ENCODE results near the gene NAIP.
"Not testable (repeated sequence)": the region's sequence is repeated elsewhere in the genome, so short reads cannot be mapped to it uniquely, and the experiment has no call there.

Gene NAIP

GRCh38 chr5:71006983-71007382 lies 18.2 kb downstream of the NAIP start:
- not testable (repeated sequence) for H3K27ac ChIP-seq (ENCODE audit: low read depth, low read length); H3K4me1 ChIP-seq (ENCODE audit: control insufficient read depth, insufficient read depth, low read length); H3K9ac ChIP-seq (ENCODE audit: low read length); H3K36me3 ChIP-seq (ENCODE audit: control insufficient read depth, insufficient read depth, low read length); H3K4me3 ChIP-seq (ENCODE audit: low read length); H3K27me3 ChIP-seq (ENCODE audit: control insufficient read depth, insufficient read depth, low read length)

- not testable (repeated sequence) for H3K9ac ChIP-seq (ENCODE audit: low read length); H3K27ac ChIP-seq (ENCODE audit: low read depth, low read length); H3K4me3 ChIP-seq (ENCODE audit: low read length); H3K4me1 ChIP-seq (ENCODE audit: control insufficient read depth, insufficient read depth, low read length); H3K27me3 ChIP-seq (ENCODE audit: control insufficient read depth, insufficient read depth, low read length); H3K36me3 ChIP-seq (ENCODE audit: control insufficient read depth, insufficient read depth, low read length)
These were observed 40.3 kb downstream of the NAIP start for GRCh38 chr5:70984882-70985281.

GRCh38 chr5:70967220-70967619 lies 57.9 kb downstream of the NAIP start:
- not testable (repeated sequence) for H3K36me3 ChIP-seq (ENCODE audit: control insufficient read depth, insufficient read depth, low read length); H3K27ac ChIP-seq (ENCODE audit: low read depth, low read length); H3K4me1 ChIP-seq (ENCODE audit: control insufficient read depth, insufficient read depth, low read length); H3K9ac ChIP-seq (ENCODE audit: low read length); H3K4me3 ChIP-seq (ENCODE audit: low read length); H3K27me3 ChIP-seq (ENCODE audit: control insufficient read depth, insufficient read depth, low read length)

- not testable (repeated sequence) for H3K36me3 ChIP-seq (ENCODE audit: control insufficient read depth, insufficient read depth, low read length); H3K9ac ChIP-seq (ENCODE audit: low read length); H3K4me3 ChIP-seq (ENCODE audit: low read length); H3K4me1 ChIP-seq (ENCODE audit: control insufficient read depth, insufficient read depth, low read length); H3K27ac ChIP-seq (ENCODE audit: low read depth, low read length); H3K27me3 ChIP-seq (ENCODE audit: control insufficient read depth, insufficient read depth, low read length)
These were observed 60.6 kb downstream of the NAIP start for GRCh38 chr5:70964531-70964930.

- H3K27me3 ChIP-seq (ENCODE audit: control insufficient read depth, insufficient read depth, low read length); H3K4me3 ChIP-seq (ENCODE audit: low read length): not testable (repeated sequence)
These were observed 72.1 kb downstream of the NAIP start for GRCh38 chr5:70953068-70953467.

GRCh38 chr5:70932560-70932959 lies 92.6 kb downstream of the NAIP start:
- not testable (repeated sequence) for H3K36me3 ChIP-seq (ENCODE audit: control insufficient read depth, insufficient read depth, low read length); H3K9ac ChIP-seq (ENCODE audit: low read length); H3K27me3 ChIP-seq (ENCODE audit: control insufficient read depth, insufficient read depth, low read length); H3K4me3 ChIP-seq (ENCODE audit: low read length); H3K4me1 ChIP-seq (ENCODE audit: control insufficient read depth, insufficient read depth, low read length); H3K27ac ChIP-seq (ENCODE audit: low read depth, low read length)

More at GRCh38 chr5:70953068-70953467, 72.1 kb downstream of the NAIP start:
- H3K4me1 ChIP-seq (ENCODE audit: control insufficient read depth, insufficient read depth, low read length); H3K36me3 ChIP-seq (ENCODE audit: control insufficient read depth, insufficient read depth, low read length); H3K9ac ChIP-seq (ENCODE audit: low read length); H3K27ac ChIP-seq (ENCODE audit: low read depth, low read length): not testable (repeated sequence)

GRCh38 chr5:70931709-70932368 lies 93.3 kb downstream of the NAIP start:
- not testable (repeated sequence) for H3K4me1 ChIP-seq (ENCODE audit: control insufficient read depth, insufficient read depth, low read length); H3K27me3 ChIP-seq (ENCODE audit: control insufficient read depth, insufficient read depth, low read length); H3K36me3 ChIP-seq (ENCODE audit: control insufficient read depth, insufficient read depth, low read length); H3K9ac ChIP-seq (ENCODE audit: low read length); H3K4me3 ChIP-seq (ENCODE audit: low read length); H3K27ac ChIP-seq (ENCODE audit: low read depth, low read length)

- not testable (repeated sequence) for H3K36me3 ChIP-seq (ENCODE audit: control insufficient read depth, insufficient read depth, low read length); H3K4me1 ChIP-seq (ENCODE audit: control insufficient read depth, insufficient read depth, low read length)
These were observed 100.0 kb downstream of the NAIP start for GRCh38 chr5:70925211-70925562.

More at GRCh38 chr5:70925211-70925562, 100.0 kb downstream of the NAIP start:
- H3K4me3 ChIP-seq (ENCODE audit: low read length); H3K9ac ChIP-seq (ENCODE audit: low read length); H3K27ac ChIP-seq (ENCODE audit: low read depth, low read length); H3K27me3 ChIP-seq (ENCODE audit: control insufficient read depth, insufficient read depth, low read length): not testable (repeated sequence)
